ENCODE measurements around the gene RACK1.

DNA sequence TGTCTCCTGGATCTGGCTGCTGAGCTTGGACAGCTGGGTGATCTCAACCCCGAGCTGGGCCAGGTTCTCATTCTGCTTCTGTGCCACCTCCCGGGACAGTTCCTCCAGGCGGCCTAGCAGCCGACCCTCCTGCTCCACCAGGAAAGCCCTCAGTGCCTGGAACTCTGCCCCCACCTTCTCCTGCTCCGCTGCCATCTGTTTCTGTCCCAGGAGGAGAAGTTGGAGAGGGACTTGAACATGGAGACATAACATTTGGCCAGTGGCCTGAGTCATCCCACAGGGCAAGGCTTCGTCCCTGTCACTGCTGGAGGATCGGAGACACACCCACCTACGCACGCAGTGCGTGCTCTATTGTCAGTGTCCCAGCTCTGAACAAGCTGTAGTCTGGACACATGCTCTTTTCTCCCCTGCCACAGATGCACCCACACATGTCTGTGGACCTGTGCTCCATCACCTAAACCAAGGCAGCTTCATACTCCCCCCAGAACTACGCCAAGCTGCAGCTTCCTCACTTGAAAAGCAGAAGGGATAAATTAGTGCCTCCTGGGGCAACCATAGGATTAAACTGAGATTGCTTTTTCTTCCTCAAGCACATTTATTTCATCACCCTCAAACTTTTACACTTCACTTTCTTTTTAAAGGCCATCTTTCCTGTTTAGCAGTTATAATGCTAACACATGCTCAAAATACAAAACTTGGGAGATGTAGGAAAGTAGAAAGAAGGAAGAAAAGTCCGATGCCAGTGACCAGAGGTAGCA lies 43.6 kb downstream of the RACK1 start:
- TF ChIP-seq CTCF (IDR thresholded peaks at IDR 0.05; ENCODE audit: insufficient read depth, low read length, poor library complexity, severe bottlenecking) (no peak), EZH2phosphoT487 (conservative IDR thresholded peaks at IDR 0.05; ENCODE audit: low read length) (no peak)
